GM23338 (cell line): Measurements from ENCODE around the gene GFRA1. TPM values are rescaled to one million over a fixed set of nuclear protein-coding genes. Genes with fewer than 3 reads are reported as not detected.

Experiments used
- ATAC-seq: fragments of 200-7000 bp; cut with Tn5 transposase; 3 replicates; pipeline ENCODE4 v1.9.1; 2020
- DNase-seq: peaks from one replicate; pipeline ENCODE4 v3.0.0-alpha.2; 2015; ENCODE audit warnings: low spot score
- H2AFZ ChIP-seq: fragments of 200-600 bp; sonication (generic); 2 replicates; pipeline ENCODE4 v1.8.0; 2016; ENCODE audit warnings: antibody characterized with exemption, mild to moderate bottlenecking, moderate library complexity
- H3F3A ChIP-seq: fragments of 200-600 bp; sonication (generic); replicated peaks from 2 replicates; pipeline ENCODE4 v1.8.0; 2017; ENCODE audit warnings: antibody characterized with exemption, mixed run types, low read depth
- H3K27ac ChIP-seq: fragments of 200-600 bp; sonication (generic); 2 replicates; pipeline ENCODE4 v1.6.1; 2016; ENCODE audit warnings: low read depth
- H3K27me3 ChIP-seq: fragments of 200-600 bp; sonication (generic); 2 replicates; pipeline ENCODE4 v1.8.0; 2016; ENCODE audit warnings: mild to moderate bottlenecking, mixed run types, moderate library complexity; ENCODE audit not compliant: insufficient read depth
- H3K36me3 ChIP-seq: fragments of 200-600 bp; sonication (generic); 2 replicates; pipeline ENCODE4 v1.8.0; 2016; ENCODE audit warnings: mild to moderate bottlenecking; ENCODE audit not compliant: insufficient read depth
- H3K4me1 ChIP-seq: fragments of 200-600 bp; sonication (generic); 2 replicates; pipeline ENCODE4 v1.8.0; 2016; ENCODE audit warnings: mild to moderate bottlenecking, moderate library complexity; ENCODE audit not compliant: insufficient read depth
- H3K4me2 ChIP-seq: fragments of 200-600 bp; sonication (generic); 2 replicates; pipeline ENCODE4 v1.7.1; 2017; ENCODE audit warnings: mixed run types
- H3K4me3 ChIP-seq: fragments of 200-600 bp; sonication (generic); 2 replicates; pipeline ENCODE4 v1.6.1; 2016; ENCODE audit warnings: mixed run types
- H3K79me2 ChIP-seq: fragments of 200-600 bp; sonication (generic); replicated peaks from 2 replicates; pipeline ENCODE4 v1.8.0; 2017; ENCODE audit warnings: mild to moderate bottlenecking; ENCODE audit not compliant: insufficient read depth
- H3K9me2 ChIP-seq: fragments of 200-600 bp; sonication (generic); 2 replicates; pipeline ENCODE4 v1.8.0; 2017; ENCODE audit not compliant: insufficient read depth
- H4K20me1 ChIP-seq: fragments of 200-600 bp; sonication (generic); replicated peaks from 2 replicates; pipeline ENCODE4 v1.8.0; 2017; ENCODE audit warnings: mild to moderate bottlenecking; ENCODE audit not compliant: insufficient read depth
- H3K27ac Mint-ChIP-seq: 2 replicates; pipeline ENCODE4 v1.8.0; 2020; ENCODE audit warnings: inconsistent platforms, mild to moderate bottlenecking, moderate library complexity, mixed read lengths
- H3K27me3 Mint-ChIP-seq: 3 replicates; pipeline ENCODE4 v1.8.0; 2022; ENCODE audit warnings: low read depth, mild to moderate bottlenecking, moderate library complexity, mixed read lengths, inconsistent platforms; ENCODE audit not compliant: insufficient read depth, poor library complexity
- H3K36me3 Mint-ChIP-seq: 3 replicates; pipeline ENCODE4 v1.8.0; 2021; ENCODE audit warnings: low read depth, mild to moderate bottlenecking, inconsistent platforms, moderate library complexity, mixed read lengths
- H3K4me1 Mint-ChIP-seq: 3 replicates; pipeline ENCODE4 v1.8.0; 2020; ENCODE audit warnings: mild to moderate bottlenecking, inconsistent platforms, mixed read lengths
- H3K4me3 Mint-ChIP-seq: 3 replicates; pipeline ENCODE4 v1.8.0; 2021; ENCODE audit warnings: moderate library complexity, mild to moderate bottlenecking, inconsistent platforms, mixed read lengths
- H3K9me3 Mint-ChIP-seq: 3 replicates; pipeline ENCODE4 v1.8.0; 2020; ENCODE audit warnings: moderate library complexity, mild to moderate bottlenecking, inconsistent platforms, mixed read lengths
- CREB1 ChIP-seq: fragments of 250-450 bp; sonication (Bioruptor Pico); IDR thresholded peaks from 2 replicates; pipeline ENCODE4 v1.5.0; 2020; ENCODE audit warnings: low read depth, mild to moderate bottlenecking, moderate library complexity
- EZH2 ChIP-seq: fragments of 200-600 bp; sonication (generic); IDR thresholded peaks from one replicate; pipeline ENCODE4 v1.8.0; 2017; ENCODE audit warnings: antibody characterized with exemption, mild to moderate bottlenecking, low read depth; ENCODE audit not compliant: unreplicated experiment
- EZH2phosphoT487 ChIP-seq: fragments of 200-600 bp; sonication (generic); IDR thresholded peaks from one replicate; pipeline ENCODE4 v1.8.1; 2018; ENCODE audit warnings: antibody characterized with exemption; ENCODE audit not compliant: unreplicated experiment
- JUNB ChIP-seq: IDR thresholded peaks from one replicate; pipeline ENCODE4 v1.6.1; 2016; ENCODE audit warnings: antibody characterized with exemption; ENCODE audit not compliant: unreplicated experiment
- NANOG ChIP-seq: IDR thresholded peaks from 2 replicates; pipeline ENCODE4 v1.6.1; 2016; ENCODE audit warnings: antibody characterized with exemption, borderline replicate concordance
- POLR2AphosphoS5 ChIP-seq: IDR thresholded peaks from 2 replicates; pipeline ENCODE4 v1.6.1; 2016; ENCODE audit warnings: antibody characterized with exemption, low read depth
- STAT1 ChIP-seq: IDR thresholded peaks from one replicate; pipeline ENCODE4 v1.6.1; 2016; ENCODE audit warnings: antibody characterized with exemption; ENCODE audit not compliant: unreplicated experiment
- ZNF114 ChIP-seq: fragments of 250-450 bp; sonication (Bioruptor Pico); IDR thresholded peaks from 2 replicates; pipeline ENCODE4 v1.5.0; 2020; ENCODE audit warnings: mild to moderate bottlenecking, moderate library complexity
- ZNF331 ChIP-seq: fragments of 250-450 bp; sonication (Bioruptor Pico); IDR thresholded peaks from 2 replicates; pipeline ENCODE4 v1.5.0; 2020; ENCODE audit warnings: low read depth, mild to moderate bottlenecking, moderate library complexity
- polyA plus RNA-seq: library from polyadenylated mRNA; unstranded; fragments of >200 nt; fragmentation: Nextera tagmentation; extraction: Ambion mirVana; gene quantifications from 2 replicates; pipeline ENCODE4 v1.2.1, GENCODE V29; 2016
- total RNA-seq: library from RNA; depleted of rRNA; stranded (reverse); fragments of >200 nt; shearing (Covaris generic); gene quantifications from 2 replicates; pipeline ENCODE4 v1.2.3, GENCODE V29; 2014
- TF ChIP-seq, protein P1 (sequence below): IDR thresholded peaks from one replicate; pipeline ENCODE4 v1.6.1; 2018; ENCODE audit warnings: antibody characterized with exemption; ENCODE audit not compliant: unreplicated experiment
- TF ChIP-seq, protein P2 (sequence below), 2 experiments: fragments of 200-600 bp in 1 of 2; sonication (generic) in 1 of 2; conservative IDR thresholded peaks; 2 replicates each; pipeline versions ENCODE4 v1.5.1 to v1.6.1; 2016 to 2017; ENCODE audit warnings: antibody characterized with exemption in 2 of 2, low read depth in 2 of 2, mild to moderate bottlenecking in 2 of 2, moderate library complexity in 1 of 2
- TF ChIP-seq, protein P3 (sequence below): IDR thresholded peaks from 2 replicates; pipeline ENCODE4 v1.6.1; 2016; ENCODE audit warnings: antibody characterized with exemption

GFRA1 gene
- total and polyA plus RNA-seq, 2 experiments from 2014 or later: 1.4 to 2.8 TPM

DNA sequence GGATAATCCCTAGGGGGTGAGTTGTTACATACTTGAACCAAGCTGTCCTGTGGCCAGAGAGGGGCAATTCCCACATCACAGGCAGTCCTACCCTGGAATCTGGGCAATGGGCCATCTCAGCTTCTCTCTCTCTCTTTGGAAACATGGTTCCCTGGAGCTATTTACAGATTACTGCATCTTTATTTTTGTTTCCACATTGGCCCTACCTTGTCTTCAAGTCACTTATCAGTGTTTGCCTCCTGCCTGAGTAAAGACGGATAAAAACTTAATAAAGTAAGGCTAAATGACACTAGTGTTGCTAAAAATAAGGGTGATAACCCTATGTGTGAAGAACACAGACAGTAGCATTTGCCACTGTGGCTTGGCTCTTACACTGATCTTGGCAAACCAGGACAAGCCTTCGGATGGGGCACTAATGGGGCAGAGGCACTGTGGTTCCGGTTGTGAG is 228.2 kb downstream of the GFRA1 start (continued):
- TF ChIP-seq, protein P1, sequence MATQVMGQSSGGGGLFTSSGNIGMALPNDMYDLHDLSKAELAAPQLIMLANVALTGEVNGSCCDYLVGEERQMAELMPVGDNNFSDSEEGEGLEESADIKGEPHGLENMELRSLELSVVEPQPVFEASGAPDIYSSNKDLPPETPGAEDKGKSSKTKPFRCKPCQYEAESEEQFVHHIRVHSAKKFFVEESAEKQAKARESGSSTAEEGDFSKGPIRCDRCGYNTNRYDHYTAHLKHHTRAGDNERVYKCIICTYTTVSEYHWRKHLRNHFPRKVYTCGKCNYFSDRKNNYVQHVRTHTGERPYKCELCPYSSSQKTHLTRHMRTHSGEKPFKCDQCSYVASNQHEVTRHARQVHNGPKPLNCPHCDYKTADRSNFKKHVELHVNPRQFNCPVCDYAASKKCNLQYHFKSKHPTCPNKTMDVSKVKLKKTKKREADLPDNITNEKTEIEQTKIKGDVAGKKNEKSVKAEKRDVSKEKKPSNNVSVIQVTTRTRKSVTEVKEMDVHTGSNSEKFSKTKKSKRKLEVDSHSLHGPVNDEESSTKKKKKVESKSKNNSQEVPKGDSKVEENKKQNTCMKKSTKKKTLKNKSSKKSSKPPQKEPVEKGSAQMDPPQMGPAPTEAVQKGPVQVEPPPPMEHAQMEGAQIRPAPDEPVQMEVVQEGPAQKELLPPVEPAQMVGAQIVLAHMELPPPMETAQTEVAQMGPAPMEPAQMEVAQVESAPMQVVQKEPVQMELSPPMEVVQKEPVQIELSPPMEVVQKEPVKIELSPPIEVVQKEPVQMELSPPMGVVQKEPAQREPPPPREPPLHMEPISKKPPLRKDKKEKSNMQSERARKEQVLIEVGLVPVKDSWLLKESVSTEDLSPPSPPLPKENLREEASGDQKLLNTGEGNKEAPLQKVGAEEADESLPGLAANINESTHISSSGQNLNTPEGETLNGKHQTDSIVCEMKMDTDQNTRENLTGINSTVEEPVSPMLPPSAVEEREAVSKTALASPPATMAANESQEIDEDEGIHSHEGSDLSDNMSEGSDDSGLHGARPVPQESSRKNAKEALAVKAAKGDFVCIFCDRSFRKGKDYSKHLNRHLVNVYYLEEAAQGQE: no peak
- TF ChIP-seq EZH2: no peak
- no peak for TF ChIP-seq STAT1

DNA sequence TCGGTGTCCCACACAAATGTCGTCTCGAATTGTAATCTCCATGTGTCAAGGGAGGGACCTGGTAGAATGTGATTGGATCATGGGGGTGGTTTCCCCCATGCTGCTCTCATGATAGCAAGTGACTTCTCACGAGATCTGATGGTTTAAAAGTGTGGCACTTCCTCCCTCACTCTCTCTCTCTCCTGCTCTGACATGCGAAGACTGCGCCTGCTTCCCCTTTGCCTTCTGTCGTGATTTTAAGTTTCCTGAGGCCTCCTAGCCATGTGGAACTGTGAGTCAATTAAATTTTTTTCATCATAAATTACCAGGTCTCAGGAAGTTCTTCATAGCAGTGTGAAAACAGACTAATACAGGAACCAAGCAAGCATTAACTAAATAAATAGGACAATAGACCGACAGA is 229.1 kb downstream of the GFRA1 start:
- no peaks in the 10 kb centered on the region for H4K20me1 ChIP-seq
- no peak overlapping the region for H3K4me2 ChIP-seq
- peaks cover 4% of the 10 kb centered on the region; the same call in 2 of the 3 replicates for H3K9me3 Mint-ChIP-seq
- H3K27me3 ChIP-seq: no peaks in the 10 kb centered on the region
- H3K79me2 ChIP-seq: no peaks in the 10 kb centered on the region
- no peaks in the 10 kb centered on the region for H3K36me3 Mint-ChIP-seq
- H3K4me1 ChIP-seq: no peaks in the 10 kb centered on the region
- TF ChIP-seq, protein P2, sequence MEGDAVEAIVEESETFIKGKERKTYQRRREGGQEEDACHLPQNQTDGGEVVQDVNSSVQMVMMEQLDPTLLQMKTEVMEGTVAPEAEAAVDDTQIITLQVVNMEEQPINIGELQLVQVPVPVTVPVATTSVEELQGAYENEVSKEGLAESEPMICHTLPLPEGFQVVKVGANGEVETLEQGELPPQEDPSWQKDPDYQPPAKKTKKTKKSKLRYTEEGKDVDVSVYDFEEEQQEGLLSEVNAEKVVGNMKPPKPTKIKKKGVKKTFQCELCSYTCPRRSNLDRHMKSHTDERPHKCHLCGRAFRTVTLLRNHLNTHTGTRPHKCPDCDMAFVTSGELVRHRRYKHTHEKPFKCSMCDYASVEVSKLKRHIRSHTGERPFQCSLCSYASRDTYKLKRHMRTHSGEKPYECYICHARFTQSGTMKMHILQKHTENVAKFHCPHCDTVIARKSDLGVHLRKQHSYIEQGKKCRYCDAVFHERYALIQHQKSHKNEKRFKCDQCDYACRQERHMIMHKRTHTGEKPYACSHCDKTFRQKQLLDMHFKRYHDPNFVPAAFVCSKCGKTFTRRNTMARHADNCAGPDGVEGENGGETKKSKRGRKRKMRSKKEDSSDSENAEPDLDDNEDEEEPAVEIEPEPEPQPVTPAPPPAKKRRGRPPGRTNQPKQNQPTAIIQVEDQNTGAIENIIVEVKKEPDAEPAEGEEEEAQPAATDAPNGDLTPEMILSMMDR (conservative IDR thresholded peaks at IDR 0.05; ENCODE audit: low read depth in 2 of 2): no peak
- TF ChIP-seq, protein P3, sequence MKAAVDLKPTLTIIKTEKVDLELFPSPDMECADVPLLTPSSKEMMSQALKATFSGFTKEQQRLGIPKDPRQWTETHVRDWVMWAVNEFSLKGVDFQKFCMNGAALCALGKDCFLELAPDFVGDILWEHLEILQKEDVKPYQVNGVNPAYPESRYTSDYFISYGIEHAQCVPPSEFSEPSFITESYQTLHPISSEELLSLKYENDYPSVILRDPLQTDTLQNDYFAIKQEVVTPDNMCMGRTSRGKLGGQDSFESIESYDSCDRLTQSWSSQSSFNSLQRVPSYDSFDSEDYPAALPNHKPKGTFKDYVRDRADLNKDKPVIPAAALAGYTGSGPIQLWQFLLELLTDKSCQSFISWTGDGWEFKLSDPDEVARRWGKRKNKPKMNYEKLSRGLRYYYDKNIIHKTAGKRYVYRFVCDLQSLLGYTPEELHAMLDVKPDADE: no peak
- no peak for TF ChIP-seq EZH2
- TF ChIP-seq ZNF114 (CRISPR knock-in tag): no peak
- no peak for TF ChIP-seq ZNF331 (CRISPR knock-in tag)
- TF ChIP-seq STAT1: no peak
- TF ChIP-seq NANOG: no peak
- no peak for TF ChIP-seq POLR2AphosphoS5
- no peak for TF ChIP-seq JUNB
- no peak for TF ChIP-seq EZH2phosphoT487
- no peak for TF ChIP-seq CREB1 (CRISPR knock-in tag)
- ATAC-seq (no peak), DNase-seq (no peak)
- H3K27ac Mint-ChIP-seq: no peak overlapping the region
- no peaks in the 10 kb centered on the region for H3K36me3 ChIP-seq
- H3K27me3 Mint-ChIP-seq: no peaks in the 10 kb centered on the region
- no peak overlapping the region for H3K4me3 ChIP-seq
- H3K27ac ChIP-seq: no peak overlapping the region
- H2AFZ ChIP-seq: no peak overlapping the region
- H3K9me2 ChIP-seq: 0 out of 2 replicates have a peak, but pooled peaks cover 10% of the 10 kb centered on the region
- H3K4me3 Mint-ChIP-seq: no peak overlapping the region
- H3K4me1 Mint-ChIP-seq: no peaks in the 10 kb centered on the region
- no peaks in the 10 kb centered on the region for H3F3A ChIP-seq
